AG04449 (cell line): ENCODE results near the gene UBE2Z.

ENCODE experiments used
- CTCF ChIA-PET: fragments of 350-600 bp; formaldehyde crosslinking; extraction: SDS; loops from one replicate; lab custom pipeline; 2021; ENCODE audit warnings: antibody characterized with exemption; lab: Yijun Ruan, JAX
- POLR2A ChIA-PET: fragments of 400-600, 350-600 bp; formaldehyde crosslinking; extraction: SDS; loops from one replicate; lab custom pipeline; 2020; ENCODE audit warnings: antibody characterized with exemption, inconsistent platforms; lab: Yijun Ruan, JAX
- DNase-seq: peaks from one replicate; pipeline ENCODE4 v3.0.0-alpha.2; 2010; ENCODE audit warnings: low read depth, low spot score
- H3K4me3 ChIP-seq: 2 replicates; pipeline ENCODE4 v1.5.1; 2011; ENCODE audit warnings: low read depth, mild to moderate bottlenecking, control low read depth, low read length
- CTCF ChIP-seq: IDR thresholded peaks from one replicate; pipeline ENCODE4 v1.5.1; 2011; ENCODE audit warnings: mild to moderate bottlenecking, moderate library complexity, low read length, control low read depth, inconsistent platforms; ENCODE audit not compliant: insufficient read depth; ENCODE audit errors: missing control alignments

UBE2Z gene

GRCh38 chr17:48894886-48895285 lies 13.3 kb upstream of the UBE2Z start:
- ChIA-PET POLR2A (no interaction called here), CTCF (interaction anchor here (1.1 to 4.1 kb wide), 6 partner anchors 10 to 224 kb away, joined by 3 to 22 read pairs (median 6); no protein-coding TSS in a partner anchor)
- H3K4me3 ChIP-seq: no peak overlapping the region
- DNase-seq: no peak
- TF ChIP-seq CTCF: no peak

GRCh38 chr17:48901241-48901640 lies 7.0 kb upstream of the UBE2Z start:
- no peak for DNase-seq
- no peak overlapping the region for H3K4me3 ChIP-seq
- no peak for TF ChIP-seq CTCF
- POLR2A ChIA-PET: no interaction called here
- CTCF ChIA-PET: interaction anchor here (0.6 to 1.3 kb wide), 4 partner anchors 14 to 1434 kb away, joined by 3 read pairs; no protein-coding TSS in a partner anchor

GRCh38 chr17:48903401-48903800 lies 4.8 kb upstream of the UBE2Z start:
- POLR2A ChIA-PET: no interaction called here
- no peak overlapping the region for H3K4me3 ChIP-seq
- TF ChIP-seq CTCF: no peak
- CTCF ChIA-PET: interaction anchor here (0.6 to 1.2 kb wide), 2 partner anchors 18 to 129 kb away, joined by 3 to 4 read pairs; no protein-coding TSS in a partner anchor
- no peak for DNase-seq

GRCh38 chr17:48904428-48904827 lies 3.8 kb upstream of the UBE2Z start:
- CTCF ChIA-PET: no interaction called here
- no peak for TF ChIP-seq CTCF
- DNase-seq: no peak
- POLR2A ChIA-PET: no interaction called here
- H3K4me3 ChIP-seq: no peak overlapping the region

GRCh38 chr17:48905987-48906515 lies 2.2 kb upstream of the UBE2Z start:
- CTCF ChIA-PET: interaction anchor here (1.5 kb wide), 1 partner anchor 13 kb away, joined by 3 read pairs; the partner anchor contains the start of gene ATP5MC1
- TF ChIP-seq CTCF: no peak
- no peak overlapping the region for H3K4me3 ChIP-seq
- no peak for DNase-seq
- POLR2A ChIA-PET: no interaction called here

GRCh38 chr17:48907713-48908046 lies 527 bp upstream of the UBE2Z start:
- ChIA-PET POLR2A (interaction anchor here (0.7 to 1.9 kb wide), 3 partner anchors 15 to 125 kb away, joined by 3 to 12 read pairs (median 3); partner anchors contain the start of gene ATP5MC1), CTCF (interaction anchor here (0.9 to 2.9 kb wide), 6 partner anchors 10 to 125 kb away, joined by 3 to 18 read pairs (median 5); partner anchors contain the start of gene ATP5MC1)
- peak overlapping the region; percentile 74 for H3K4me3 ChIP-seq
- TF ChIP-seq CTCF: no peak
- DNase-seq: no peak
